ENCODE data around the gene IFT27.
"Not testable (repeated sequence)": the region's sequence is repeated elsewhere in the genome, so short reads cannot be mapped to it uniquely, and the experiment has no call there.

IFT27 gene

GRCh38 chr22:36764641-36765040, 11.3 kb downstream of the IFT27 start:
- DNase-seq: no peak

GRCh38 chr22:36764060-36764459, 11.9 kb downstream of the IFT27 start:
- DNase-seq: no peak

GRCh38 chr22:36763576-36763975, 12.3 kb downstream of the IFT27 start:
- DNase-seq: no peak

- no peak for DNase-seq
Measured at GRCh38 chr22:36762687-36763260, 13.1 kb downstream of the IFT27 start.

- DNase-seq: no peak
Measured at GRCh38 chr22:36761553-36762240, 14.2 kb downstream of the IFT27 start.

GRCh38 chr22:36760786-36761185, 15.1 kb downstream of the IFT27 start:
- DNase-seq: peak in 1 of 3 experiments; percentile 40

- no peak for DNase-seq
Measured at GRCh38 chr22:36759481-36760159, 16.3 kb downstream of the IFT27 start.

- no peak for DNase-seq
Measured at GRCh38 chr22:36758792-36759271, 17.1 kb downstream of the IFT27 start.

- peak in 2 of 3 experiments; percentile 49 to 52 for DNase-seq
Measured at GRCh38 chr22:36757668-36758211, 18.2 kb downstream of the IFT27 start.

- DNase-seq: no peak
Measured at GRCh38 chr22:36756746-36757655, 18.9 kb downstream of the IFT27 start.

- DNase-seq: no peak
Measured at GRCh38 chr22:36756031-36756430, 19.9 kb downstream of the IFT27 start.

- DNase-seq: no peak
Measured at GRCh38 chr22:36755316-36755715, 20.6 kb downstream of the IFT27 start.

GRCh38 chr22:36754881-36755280, 21.0 kb downstream of the IFT27 start:
- not testable (repeated sequence) for DNase-seq

GRCh38 chr22:36753916-36754315, 22.0 kb downstream of the IFT27 start:
- no peak for DNase-seq

- no peak for DNase-seq
Measured at GRCh38 chr22:36753120-36753802, 22.7 kb downstream of the IFT27 start.

GRCh38 chr22:36746375-36746970, 29.4 kb downstream of the IFT27 start:
- DNase-seq: no peak

- no peak for DNase-seq
Measured at GRCh38 chr22:36745301-36745995, 30.5 kb downstream of the IFT27 start.

GRCh38 chr22:36744791-36745190, 31.1 kb downstream of the IFT27 start:
- no peak for DNase-seq

- DNase-seq: no peak
Measured at GRCh38 chr22:36744413-36744765, 31.5 kb downstream of the IFT27 start.

GRCh38 chr22:36743591-36744412, 32.1 kb downstream of the IFT27 start:
- no peak for DNase-seq
